GM19193 (cell line): ENCODE results near the gene ANGEL2.

Experiments
- POLR2A ChIP-seq: IDR thresholded peaks from 4 replicates; pipeline ENCODE4 v1.6.1; 2011; ENCODE audit not compliant: insufficient read depth, insufficient read length; ENCODE audit errors: extremely low read depth

The ANGEL2 gene

DNA sequence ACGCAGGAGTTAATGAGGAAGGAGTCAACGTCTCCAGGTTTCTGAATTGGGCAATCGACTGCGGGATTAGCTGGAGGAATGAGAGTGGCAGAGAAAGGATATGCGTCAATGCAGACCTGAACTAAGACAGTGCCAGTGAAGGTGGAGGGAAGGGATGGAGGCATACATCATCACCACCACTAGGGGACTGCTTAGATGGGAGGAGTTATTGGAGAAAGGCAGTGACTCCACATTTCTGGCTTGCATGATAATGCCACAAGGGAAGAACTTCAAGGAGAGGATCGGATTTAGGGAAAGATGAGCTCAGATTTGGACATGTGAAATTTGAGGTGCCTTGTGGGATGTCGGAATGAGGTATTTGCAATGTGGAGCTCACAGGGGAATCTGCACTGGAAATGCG is 47.9 kb downstream of the ANGEL2 start:
- TF ChIP-seq POLR2A = no peak

GRCh38 chr1:212966616-212967015 is 49.1 kb downstream of the ANGEL2 start:
- no peak for TF ChIP-seq POLR2A

- TF ChIP-seq POLR2A = no peak
These were observed 51.6 kb downstream of the ANGEL2 start for GRCh38 chr1:212964102-212964501.

DNA sequence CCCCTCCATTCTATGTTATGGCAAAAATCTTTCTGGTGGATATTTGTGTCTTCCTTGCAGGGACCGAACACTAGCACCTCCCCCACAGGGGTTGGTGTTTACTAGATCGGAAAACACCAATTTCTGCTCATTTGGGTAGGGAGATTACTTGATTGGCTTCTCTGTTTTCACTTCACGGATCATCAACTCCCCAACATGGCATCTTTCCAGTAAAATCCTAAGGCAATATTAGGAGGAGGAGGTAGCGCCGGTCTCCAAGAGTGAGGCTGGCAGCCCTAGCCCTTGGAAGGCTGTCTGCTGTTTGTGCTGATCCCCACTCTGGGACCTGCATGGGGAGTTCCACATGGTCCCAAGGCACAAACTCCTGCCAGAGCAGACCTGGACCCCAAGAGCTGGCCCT is 53.2 kb downstream of the ANGEL2 start:
- no peak for TF ChIP-seq POLR2A

DNA sequence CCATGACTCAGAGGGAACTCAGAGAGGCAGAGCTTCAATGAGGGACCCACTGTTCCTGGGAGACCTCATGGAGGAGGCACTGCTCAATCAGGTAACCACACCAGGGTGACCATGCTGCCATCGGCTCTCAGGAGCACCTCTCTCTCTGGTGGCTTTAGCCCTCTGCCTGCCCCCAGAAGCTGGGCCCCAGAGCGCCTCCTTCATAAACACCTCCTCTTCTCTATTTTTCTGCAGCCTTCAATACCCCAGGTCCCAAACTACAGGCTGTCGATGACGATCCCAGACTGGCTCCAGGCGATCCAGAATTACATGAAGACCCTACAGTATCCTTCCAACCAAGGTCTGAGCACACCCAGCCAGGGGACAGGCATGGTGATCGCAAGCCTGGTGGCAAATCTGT is 54.7 kb downstream of the ANGEL2 start:
- no peak for TF ChIP-seq POLR2A

- peak; percentile 25 for TF ChIP-seq POLR2A
These were observed 56.1 kb downstream of the ANGEL2 start for GRCh38 chr1:212959266-212960220.

GRCh38 chr1:212958175-212958574 is 57.5 kb downstream of the ANGEL2 start:
- no peak for TF ChIP-seq POLR2A

DNA sequence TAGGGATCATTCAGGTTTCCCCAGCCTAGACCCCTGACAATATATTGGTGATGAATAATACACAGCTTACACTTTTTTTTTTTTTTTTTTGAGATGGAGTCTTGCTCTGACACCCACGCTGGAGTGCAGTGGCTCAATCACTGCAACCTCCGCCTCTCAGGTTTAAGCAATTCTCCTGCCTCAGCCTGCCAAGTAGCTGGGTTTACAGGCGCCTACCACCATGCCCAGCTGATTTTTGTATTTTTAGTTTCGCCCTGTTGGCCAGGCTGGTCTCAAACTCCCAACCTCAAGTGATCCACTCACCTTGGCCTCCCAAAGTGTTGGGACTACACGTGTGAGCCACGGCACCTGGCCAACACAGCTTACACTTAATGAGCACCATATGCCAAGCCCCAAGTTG is 58.1 kb downstream of the ANGEL2 start:
- TF ChIP-seq POLR2A = no peak

- no peak for TF ChIP-seq POLR2A
These were observed 59.6 kb downstream of the ANGEL2 start for GRCh38 chr1:212955961-212956620.

DNA sequence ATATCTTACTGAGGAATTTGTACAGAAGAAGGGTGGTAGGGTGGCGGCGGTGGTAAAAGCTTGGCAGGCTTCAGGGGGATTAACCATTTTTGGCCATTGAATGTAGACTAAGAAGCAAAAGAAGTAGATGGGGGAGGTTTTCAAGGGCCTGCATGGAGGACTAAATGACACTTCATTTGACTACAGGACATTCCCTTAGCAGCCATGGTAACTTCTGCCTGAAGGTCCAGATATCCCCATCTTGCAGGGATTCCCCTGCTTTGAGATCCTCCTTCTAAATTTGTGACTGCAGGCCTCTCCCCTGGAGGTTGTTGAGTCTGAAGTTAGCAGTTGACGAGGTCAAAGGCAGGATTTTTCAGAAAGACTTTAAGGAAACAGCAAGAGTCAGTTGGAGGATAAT is 60.6 kb downstream of the ANGEL2 start:
- no peak for TF ChIP-seq POLR2A

GRCh38 chr1:212954514-212954913 is 61.2 kb downstream of the ANGEL2 start:
- TF ChIP-seq POLR2A = no peak

GRCh38 chr1:212953321-212953720 is 62.3 kb downstream of the ANGEL2 start:
- TF ChIP-seq POLR2A = no peak

- no peak for TF ChIP-seq POLR2A
These were observed 63.1 kb downstream of the ANGEL2 start for GRCh38 chr1:212952641-212952976.

GRCh38 chr1:212951947-212952640 is 63.6 kb downstream of the ANGEL2 start:
- TF ChIP-seq POLR2A = no peak

- no peak for TF ChIP-seq POLR2A
These were observed 64.3 kb downstream of the ANGEL2 start for GRCh38 chr1:212951126-212951946.

GRCh38 chr1:212950243-212951125 is 65.2 kb downstream of the ANGEL2 start, which contains the start of gene VASH2:
Gene VASH2 (plus strand): TSS chr1:212950541. CDS start chr1:212951543, 1,002 bp downstream.
- peak; percentile 64 for TF ChIP-seq POLR2A
